ENCODE results near the gene INHA.

INHA gene

GRCh38 chr2:219540784-219541504 lies 31.2 kb upstream of the INHA start:
- no peak for DNase-seq (ENCODE audit: low spot score)

- DNase-seq (ENCODE audit: low spot score): peak; percentile 40
These were observed 30.4 kb upstream of the INHA start for GRCh38 chr2:219541611-219542180.

GRCh38 chr2:219542931-219543595 lies 29.0 kb upstream of the INHA start:
- DNase-seq (ENCODE audit: low spot score): peak; percentile 46

- peak; percentile 99 for DNase-seq (ENCODE audit: low spot score)
These were observed 28.3 kb upstream of the INHA start, which contains the start of the genes CHPF and TMEM198 for GRCh38 chr2:219543596-219544358. Gene CHPF (minus strand): TSS chr2:219543809. CDS start chr2:219543538, 271 bp downstream. Gene TMEM198 (plus strand): TSS chr2:219544028. CDS start chr2:219544728, 700 bp downstream.

GRCh38 chr2:219544567-219544966 lies 27.5 kb upstream of the INHA start:
- DNase-seq (ENCODE audit: low spot score): no peak

- DNase-seq (ENCODE audit: low spot score): no peak
These were observed 26.7 kb upstream of the INHA start for GRCh38 chr2:219545295-219545942.

- no peak for DNase-seq (ENCODE audit: low spot score)
These were observed 26.2 kb upstream of the INHA start for GRCh38 chr2:219545943-219546352.

- DNase-seq (ENCODE audit: low spot score): no peak
These were observed 24.5 kb upstream of the INHA start for GRCh38 chr2:219547621-219548020.

- DNase-seq (ENCODE audit: low spot score): no peak
These were observed 23.1 kb upstream of the INHA start for GRCh38 chr2:219548990-219549389.

- no peak for DNase-seq (ENCODE audit: low spot score)
These were observed 22.5 kb upstream of the INHA start for GRCh38 chr2:219549619-219550018.

GRCh38 chr2:219551441-219552381 lies 20.4 kb upstream of the INHA start:
- peak; percentile 30 for DNase-seq (ENCODE audit: low spot score)

GRCh38 chr2:219552382-219553167 lies 19.5 kb upstream of the INHA start:
- DNase-seq (ENCODE audit: low spot score): peak; percentile 94

GRCh38 chr2:219553168-219553417 lies 19.0 kb upstream of the INHA start:
- DNase-seq (ENCODE audit: low spot score): no peak

- DNase-seq (ENCODE audit: low spot score): no peak
These were observed 18.6 kb upstream of the INHA start for GRCh38 chr2:219553463-219553963.

- no peak for DNase-seq (ENCODE audit: low spot score)
These were observed 17.8 kb upstream of the INHA start for GRCh38 chr2:219554350-219554749.

GRCh38 chr2:219555956-219556355 lies 16.2 kb upstream of the INHA start:
- DNase-seq (ENCODE audit: low spot score): no peak

- no peak for DNase-seq (ENCODE audit: low spot score)
These were observed 15.7 kb upstream of the INHA start for GRCh38 chr2:219556413-219556812.

GRCh38 chr2:219557320-219557719 lies 14.8 kb upstream of the INHA start:
- no peak for DNase-seq (ENCODE audit: low spot score)

- no peak for DNase-seq (ENCODE audit: low spot score)
These were observed 14.0 kb upstream of the INHA start for GRCh38 chr2:219557791-219558785.

Measured in AG08395 (cell line).